GM23248 (cell line): ENCODE results near the gene BAZ1B. TPM values are rescaled to one million over a fixed set of nuclear protein-coding genes. Genes with fewer than 3 reads are reported as not detected.

ENCODE experiments used
- DNase-seq: peaks from one replicate; pipeline ENCODE4 v3.0.0-alpha.2; 2015
- H2AFZ ChIP-seq: fragments of 200-600 bp; sonication (generic); 2 replicates; pipeline ENCODE4 v1.6.1; 2016; ENCODE audit warnings: antibody characterized with exemption
- H3F3A ChIP-seq: fragments of 200-600 bp; sonication (generic); 2 replicates; pipeline ENCODE4 v1.6.1; 2016; ENCODE audit warnings: mild to moderate bottlenecking, antibody characterized with exemption, mixed run types; ENCODE audit not compliant: insufficient read depth
- H3K27ac ChIP-seq: fragments of 200-600 bp; sonication (generic); 2 replicates; pipeline ENCODE4 v1.5.1; 2016; ENCODE audit warnings: mild to moderate bottlenecking
- H3K27me3 ChIP-seq: fragments of 200-600 bp; sonication (generic); replicated peaks from 2 replicates; pipeline ENCODE4 v1.6.1; 2016; ENCODE audit warnings: mild to moderate bottlenecking; ENCODE audit not compliant: insufficient read depth
- H3K36me3 ChIP-seq: fragments of 200-600 bp; sonication (generic); 2 replicates; pipeline ENCODE4 v1.6.1; 2016; ENCODE audit warnings: low read depth, mild to moderate bottlenecking
- H3K4me1 ChIP-seq: fragments of 200-600 bp; sonication (generic); 2 replicates; pipeline ENCODE4 v1.6.1; 2016; ENCODE audit warnings: mild to moderate bottlenecking; ENCODE audit not compliant: insufficient read depth
- H3K4me2 ChIP-seq: fragments of 200-600 bp; sonication (generic); one replicate; pipeline ENCODE4 v1.6.1; 2016; ENCODE audit warnings: mild to moderate bottlenecking; ENCODE audit not compliant: unreplicated experiment
- H3K4me3 ChIP-seq: fragments of 200-600 bp; sonication (generic); 2 replicates; pipeline ENCODE4 v1.5.1; 2016; ENCODE audit warnings: mild to moderate bottlenecking
- H3K79me2 ChIP-seq: fragments of 200-600 bp; sonication (generic); 2 replicates; pipeline ENCODE4 v1.6.1; 2016; ENCODE audit warnings: mild to moderate bottlenecking; ENCODE audit not compliant: insufficient read depth
- H3K9ac ChIP-seq: fragments of 200-600 bp; sonication (generic); 2 replicates; pipeline ENCODE4 v1.6.1; 2016; ENCODE audit warnings: mild to moderate bottlenecking
- H3K9me2 ChIP-seq: fragments of 200-600 bp; sonication (generic); 2 replicates; pipeline ENCODE4 v1.6.1; 2016; ENCODE audit warnings: mixed run types, mild to moderate bottlenecking, moderate library complexity; ENCODE audit not compliant: insufficient read depth
- H3K9me3 ChIP-seq: fragments of 200-600 bp; sonication (generic); one replicate; pipeline ENCODE4 v1.6.1; 2017; ENCODE audit warnings: low read depth
- H4K20me1 ChIP-seq: fragments of 200-600 bp; sonication (generic); 2 replicates; pipeline ENCODE4 v1.6.0; 2016; ENCODE audit not compliant: insufficient read depth
- EZH2 ChIP-seq: fragments of 200-600 bp; sonication (generic); IDR thresholded peaks from 2 replicates; pipeline ENCODE4 v1.6.1; 2018; ENCODE audit warnings: antibody characterized with exemption, mild to moderate bottlenecking; ENCODE audit not compliant: insufficient read depth, poor library complexity, severe bottlenecking
- EZH2phosphoT487 ChIP-seq: fragments of 200-600 bp; sonication (generic); IDR thresholded peaks from 2 replicates; pipeline ENCODE4 v1.6.1; 2018; ENCODE audit warnings: antibody characterized with exemption, moderate library complexity, mild to moderate bottlenecking, low read depth; ENCODE audit not compliant: insufficient read depth
- WGBS, 2 experiments: methylation state at CpG; one replicate each; pipeline ENCODE4 v1.1.6; 2015 to 2017; ENCODE audit warnings: low lambda C conversion rate in 2 of 2, low coverage in 1 of 2; ENCODE audit errors: missing lambda C conversion rate in 2 of 2; 5-methylcytosine and 5-hydroxymethylcytosine counted together
- in situ Hi-C: fragments of 300-500 bp; cut with MboI; formaldehyde crosslinking; loops from 2 replicates; pipeline ENCODE4 v1.15.0; 2020
- polyA plus RNA-seq: library from polyadenylated mRNA; unstranded; fragments of >200 nt; fragmentation: Nextera tagmentation; extraction: Ambion mirVana; gene quantifications from 2 replicates; pipeline ENCODE4 v1.2.1, GENCODE V29; 2016
- total RNA-seq: library from RNA; depleted of rRNA; stranded (reverse); fragments of >200 nt; shearing (Covaris generic); gene quantifications from 2 replicates; pipeline ENCODE4 v1.2.3, GENCODE V29; 2014; rRNA removed

The BAZ1B gene
- total RNA-seq (41.8 and 49.4 TPM in 2 replicates), polyA plus RNA-seq (23.5 and 24.0 TPM in 2 replicates)

GRCh38 chr7:73522105-73522872 is at the start of gene BAZ1B:
Gene BAZ1B (minus strand): TSS chr7:73522293. CDS start chr7:73521933, 360 bp downstream.
- Histone ChIP-seq H3K9me2 (no peaks in the 10 kb centered on the region), H3K9ac (peak within 1 kb of the TSS; percentile 90), H3K79me2 (peaks cover 44% of the 10 kb centered on the region), H3K27me3 (no peaks in the 10 kb centered on the region), H3K4me1 (peaks cover 20% of the 10 kb centered on the region), H3K9me3 (no peaks in the 10 kb centered on the region), H3K27ac (peak within 1 kb of the TSS; percentile 72), H4K20me1 (peaks cover 6% of the 10 kb centered on the region; the same call in 1 of the 2 replicates), H3K36me3 (peaks cover 6% of the 10 kb centered on the region; the same call in 1 of the 2 replicates), H3F3A (peaks cover 31% of the 10 kb centered on the region), H3K4me3 (peak within 1 kb of the TSS; percentile 79), H2AFZ (peak within 1 kb of the TSS; percentile 89), H3K4me2 (peak within 1 kb of the TSS; percentile 98)
- TF ChIP-seq EZH2phosphoT487: no peak
- TF ChIP-seq EZH2: no peak
- in situ Hi-C loops: no loop called here
- DNase-seq: peak; percentile 99
- 0% methylated on average over 65 to 67 of the region's 71 CpGs for WGBS, 2 experiments

- H3K9me2 ChIP-seq: no peaks in the 10 kb centered on the region
- H3K27ac ChIP-seq: no peak overlapping the region
- in situ Hi-C loops: no loop called here
- peaks cover 57% of the 10 kb centered on the region for H3K36me3 ChIP-seq
- TF ChIP-seq EZH2phosphoT487 (no peak), EZH2 (no peak)
- no peak for DNase-seq
- peaks cover 36% of the 10 kb centered on the region for H3F3A ChIP-seq
- no peaks in the 10 kb centered on the region for H3K9me3 ChIP-seq
- no peaks in the 10 kb centered on the region; the same call in 1 of the 2 replicates for H3K4me1 ChIP-seq
- H3K9ac ChIP-seq: no peak overlapping the region
- H3K79me2 ChIP-seq: peaks cover 41% of the 10 kb centered on the region
- no peaks in the 10 kb centered on the region; the same call in 1 of the 2 replicates for H4K20me1 ChIP-seq
- H2AFZ ChIP-seq: no peak overlapping the region
- H3K4me2 ChIP-seq: no peak overlapping the region
- WGBS, 2 experiments: 83 to 85% methylated on average over 10 of the region's 10 CpGs
- H3K27me3 ChIP-seq: no peaks in the 10 kb centered on the region
- H3K4me3 ChIP-seq: no peak overlapping the region
Observed at GRCh38 chr7:73570977-73571376, 48.9 kb upstream of the BAZ1B start.

- Histone ChIP-seq H3K9me3 (no peaks in the 10 kb centered on the region), H3K9ac (no peak overlapping the region), H2AFZ (no peak overlapping the region), H3K36me3 (peaks cover 57% of the 10 kb centered on the region), H3K79me2 (peaks cover 36% of the 10 kb centered on the region), H3K4me2 (no peak overlapping the region), H3K4me1 (no peaks in the 10 kb centered on the region), H4K20me1 (no peaks in the 10 kb centered on the region; the same call in 1 of the 2 replicates), H3K27me3 (no peaks in the 10 kb centered on the region), H3K4me3 (no peak overlapping the region), H3F3A (peaks cover 37% of the 10 kb centered on the region), H3K9me2 (no peaks in the 10 kb centered on the region), H3K27ac (no peak overlapping the region)
- no peak for DNase-seq
- 95 to 96% methylated on average over 22 of the region's 22 CpGs for WGBS, 2 experiments
- in situ Hi-C loops: no loop called here
- no peak for TF ChIP-seq EZH2
- TF ChIP-seq EZH2phosphoT487: no peak
Observed at GRCh38 chr7:73570521-73570920, 48.4 kb upstream of the BAZ1B start.

- Histone ChIP-seq H3F3A (peaks cover 41% of the 10 kb centered on the region), H3K9ac (no peak overlapping the region), H3K9me2 (no peaks in the 10 kb centered on the region), H3K4me3 (no peak overlapping the region), H4K20me1 (no peaks in the 10 kb centered on the region; the same call in 1 of the 2 replicates), H3K9me3 (no peaks in the 10 kb centered on the region), H3K79me2 (peaks cover 22% of the 10 kb centered on the region), H2AFZ (no peak overlapping the region), H3K36me3 (peaks cover 47% of the 10 kb centered on the region), H3K27me3 (no peaks in the 10 kb centered on the region), H3K4me2 (no peak overlapping the region), H3K27ac (no peak overlapping the region), H3K4me1 (no peaks in the 10 kb centered on the region)
- DNase-seq: no peak
- no peak for TF ChIP-seq EZH2phosphoT487
- TF ChIP-seq EZH2: no peak
- 62 to 72% methylated on average over 5 of the region's 5 CpGs for WGBS, 2 experiments
- in situ Hi-C loops: no loop called here
Observed at GRCh38 chr7:73569042-73569608, 47.0 kb upstream of the BAZ1B start.
